SU-DHL-6 (cell line): ENCODE results near the gene PRLR.

Experiments
- H2AFZ ChIP-seq: fragments of 200-600 bp; sonication (generic); 2 replicates; pipeline ENCODE4 v1.6.1; 2014; ENCODE audit warnings: low read depth, mild to moderate bottlenecking, moderate library complexity, mixed read lengths, antibody characterized with exemption, low read length; ENCODE audit not compliant: severe bottlenecking
- H3F3A ChIP-seq: fragments of 200-600 bp; shearing (Covaris generic); 2 replicates; pipeline ENCODE4 v1.6.0; 2016; ENCODE audit warnings: antibody characterized with exemption, mild to moderate bottlenecking; ENCODE audit not compliant: insufficient read depth
- H3K27ac ChIP-seq: fragments of 200-600 bp; sonication (generic); 2 replicates; pipeline ENCODE4 v1.5.1; 2016; ENCODE audit warnings: low read depth, mild to moderate bottlenecking, low read length, moderate library complexity, mixed read lengths
- H3K27me3 ChIP-seq: fragments of 200-600 bp; sonication (generic), shearing (Covaris generic); 2 replicates; pipeline ENCODE4 v1.6.0; 2014; ENCODE audit warnings: mild to moderate bottlenecking, low read length
- H3K36me3 ChIP-seq: fragments of 200-600 bp; sonication (generic); 2 replicates; pipeline ENCODE4 v1.6.1; 2014; ENCODE audit warnings: mild to moderate bottlenecking, low read length, mixed read lengths
- H3K4me2 ChIP-seq: fragments of 300-600, 200-600 bp; shearing (Covaris generic), sonication (generic); 2 replicates; pipeline ENCODE4 v1.6.0; 2014; ENCODE audit warnings: low read length, low read depth, mild to moderate bottlenecking; ENCODE audit not compliant: poor library complexity, severe bottlenecking
- H3K4me3 ChIP-seq: fragments of 200-600 bp; sonication (generic); 2 replicates; pipeline ENCODE4 v1.5.1; 2014; ENCODE audit warnings: antibody characterized with exemption, low read length, mild to moderate bottlenecking, mixed read lengths; ENCODE audit not compliant: insufficient read depth, poor library complexity, severe bottlenecking
- H3K79me2 ChIP-seq: fragments of 200-600 bp; sonication (generic); 2 replicates; pipeline ENCODE4 v1.6.1; 2014; ENCODE audit warnings: mild to moderate bottlenecking, low read length, moderate library complexity; ENCODE audit not compliant: insufficient read depth
- H3K9ac ChIP-seq: fragments of 200-600 bp; sonication (generic); 2 replicates; pipeline ENCODE4 v1.7.0; 2014; ENCODE audit warnings: mild to moderate bottlenecking, low read length
- H3K9me2 ChIP-seq: fragments of 200-600 bp; sonication (generic); replicated peaks from 2 replicates; pipeline ENCODE4 v1.6.1; 2014; ENCODE audit warnings: low read length; ENCODE audit not compliant: insufficient read depth
- H3K9me3 ChIP-seq: fragments of 200-600 bp; sonication (generic); 2 replicates; pipeline ENCODE4 v1.6.1; 2014; ENCODE audit warnings: low read length, mixed read lengths; ENCODE audit not compliant: insufficient read depth
- H4K20me1 ChIP-seq: fragments of 200-600 bp; sonication (generic); 2 replicates; pipeline ENCODE4 v1.6.1; 2014; ENCODE audit warnings: low read depth, mild to moderate bottlenecking, antibody characterized with exemption, low read length, moderate library complexity, mixed read lengths
- CTCF ChIP-seq: fragments of 200-600 bp; sonication (generic); IDR thresholded peaks from one replicate; pipeline ENCODE4 v1.5.1; 2017; ENCODE audit warnings: antibody characterized with exemption, mild to moderate bottlenecking, low read length, moderate library complexity; ENCODE audit not compliant: insufficient read depth, poor library complexity, severe bottlenecking
- EZH2phosphoT487 ChIP-seq: fragments of 200-600 bp; sonication (generic), shearing (Covaris generic); conservative IDR thresholded peaks from 2 replicates; pipeline ENCODE4 v1.6.1; 2018; ENCODE audit warnings: mild to moderate bottlenecking, antibody characterized with exemption, low read length, moderate library complexity, mixed read lengths

PRLR gene

GRCh38 chr5:35244171-35244570, 13.9 kb upstream of the PRLR start:
- no peaks in the 10 kb centered on the region for H3K79me2 ChIP-seq
- no peak overlapping the region for H3K9ac ChIP-seq
- H3K9me2 ChIP-seq = no peaks in the 10 kb centered on the region
- H3K27me3 ChIP-seq = no peaks in the 10 kb centered on the region
- H3K9me3 ChIP-seq = no peaks in the 10 kb centered on the region
- H3K4me2 ChIP-seq = no peak overlapping the region
- no peaks in the 10 kb centered on the region for H3F3A ChIP-seq
- no peak overlapping the region for H3K4me3 ChIP-seq
- no peaks in the 10 kb centered on the region for H4K20me1 ChIP-seq
- H3K27ac ChIP-seq = no peak overlapping the region
- H2AFZ ChIP-seq = no peak overlapping the region
- no peaks in the 10 kb centered on the region for H3K36me3 ChIP-seq
- TF ChIP-seq CTCF = no peak
- TF ChIP-seq EZH2phosphoT487 = no peak

- Histone ChIP-seq H3K9ac (no peak overlapping the region), H3K79me2 (no peaks in the 10 kb centered on the region), H3K27me3 (no peaks in the 10 kb centered on the region), H2AFZ (no peak overlapping the region), H3K4me3 (no peak overlapping the region), H3F3A (no peaks in the 10 kb centered on the region), H3K4me2 (no peak overlapping the region), H3K9me3 (no peaks in the 10 kb centered on the region), H3K9me2 (no peaks in the 10 kb centered on the region), H4K20me1 (no peaks in the 10 kb centered on the region), H3K36me3 (no peaks in the 10 kb centered on the region), H3K27ac (no peak overlapping the region)
- TF ChIP-seq CTCF = no peak
- TF ChIP-seq EZH2phosphoT487 = no peak
Observed at GRCh38 chr5:35242702-35243258, 12.5 kb upstream of the PRLR start.

- Histone ChIP-seq H3F3A (no peaks in the 10 kb centered on the region), H3K9me3 (no peaks in the 10 kb centered on the region), H3K4me3 (no peak overlapping the region), H3K4me2 (no peak overlapping the region), H3K27ac (no peak overlapping the region), H3K9me2 (no peaks in the 10 kb centered on the region), H2AFZ (no peak overlapping the region), H3K36me3 (no peaks in the 10 kb centered on the region), H4K20me1 (no peaks in the 10 kb centered on the region), H3K79me2 (no peaks in the 10 kb centered on the region), H3K27me3 (no peaks in the 10 kb centered on the region), H3K9ac (no peak overlapping the region)
- TF ChIP-seq CTCF (no peak), EZH2phosphoT487 (no peak)
Observed at GRCh38 chr5:35240892-35241291, 10.6 kb upstream of the PRLR start.
